Upper lobe of right lung (tissue), 1 donor: Measurements from ENCODE around the gene BMPR1B. TPM values are rescaled to one million over a fixed set of nuclear protein-coding genes. Genes with fewer than 3 reads are reported as not detected.

Experiments used
- ATAC-seq: fragments of 200-7000 bp; cut with Tn5 transposase; one replicate; pipeline ENCODE4 v1.9.1; 2020; ENCODE audit warnings: mild to moderate bottlenecking, moderate library complexity
- DNase-seq: peaks from one replicate; pipeline ENCODE4 v3.0.0-alpha.2; 2020
- H3K27ac ChIP-seq: fragments of 200-600 bp; one replicate; pipeline ENCODE4 v1.8.0; 2022
- H3K27me3 ChIP-seq: fragments of 200-600 bp; one replicate; pipeline ENCODE4 v1.8.0; 2022; ENCODE audit warnings: mild to moderate bottlenecking
- H3K36me3 ChIP-seq: fragments of 200-600 bp; one replicate; pipeline ENCODE4 v1.8.0; 2022
- H3K4me1 ChIP-seq: fragments of 200-600 bp; one replicate; pipeline ENCODE4 v1.8.0; 2022
- H3K4me3 ChIP-seq: fragments of 200-600 bp; one replicate; pipeline ENCODE4 v1.8.0; 2022; ENCODE audit warnings: mild to moderate bottlenecking
- H3K9me3 ChIP-seq: fragments of 200-600 bp; one replicate; pipeline ENCODE4 v1.8.0; 2022
- CTCF ChIP-seq: fragments of 200-600 bp; IDR thresholded peaks from one replicate; pipeline ENCODE4 v1.8.0; 2022; ENCODE audit warnings: antibody characterized with exemption
- intact Hi-C: fragments of 100-400 bp; cut with DNase I; formaldehyde crosslinking; loops from one replicate; pipeline ENCODE4 v1.11.0; 2022
- total RNA-seq: library from RNA; stranded (reverse); fragmentation: NEBNext Ultra II Directional; extraction: Animal tissue kit (Norgen Biotek cat#: 25700); gene quantifications from one replicate; pipeline ENCODE4 v1.2.1, GENCODE V29; 2021
- donor health status: DM: no; HTN: yes; CAD: no; lungs with severe emphysema.

The BMPR1B gene
- total RNA-seq, 1 donor from 2014 or later = 3.0 TPM

- Histone ChIP-seq H3K36me3 (no peaks in the 10 kb centered on the region), H3K9me3 (no peaks in the 10 kb centered on the region), H3K27me3 (peaks cover 3% of the 10 kb centered on the region), H3K27ac (no peak overlapping the region), H3K4me1 (no peaks in the 10 kb centered on the region), H3K4me3 (no peak overlapping the region)
- no peak for DNase-seq
- no peak for TF ChIP-seq CTCF
- ATAC-seq = peak; percentile 17
- intact Hi-C loops = no loop called here
Measured at GRCh38 chr4:95142932-95143331, 385.2 kb downstream of the BMPR1B start.

- ATAC-seq (no peak), DNase-seq (no peak)
- intact Hi-C loops = no loop called here
- Histone ChIP-seq H3K9me3 (no peaks in the 10 kb centered on the region), H3K4me3 (no peak overlapping the region), H3K27ac (no peak overlapping the region), H3K27me3 (no peaks in the 10 kb centered on the region), H3K4me1 (no peaks in the 10 kb centered on the region), H3K36me3 (no peaks in the 10 kb centered on the region)
- no peak for TF ChIP-seq CTCF
Measured at GRCh38 chr4:95151255-95151654, 393.5 kb downstream of the BMPR1B start.

GRCh38 chr4:95153182-95153581, 395.4 kb downstream of the BMPR1B start:
- ATAC-seq = peak; percentile 86
- no peak for DNase-seq
- no peaks in the 10 kb centered on the region for H3K36me3 ChIP-seq
- H3K9me3 ChIP-seq = no peaks in the 10 kb centered on the region
- TF ChIP-seq CTCF = no peak
- no peak overlapping the region for H3K4me3 ChIP-seq
- H3K27ac ChIP-seq = no peak overlapping the region
- intact Hi-C loops = no loop called here
- H3K4me1 ChIP-seq = no peaks in the 10 kb centered on the region
- H3K27me3 ChIP-seq = no peaks in the 10 kb centered on the region

- peak; percentile 60 for TF ChIP-seq CTCF
- Histone ChIP-seq H3K4me1 (no peaks in the 10 kb centered on the region), H3K27ac (no peak overlapping the region), H3K27me3 (no peaks in the 10 kb centered on the region), H3K4me3 (no peak overlapping the region), H3K36me3 (no peaks in the 10 kb centered on the region), H3K9me3 (no peaks in the 10 kb centered on the region)
- intact Hi-C loops = no loop called here
- ATAC-seq (peak; percentile 26), DNase-seq (no peak)
Measured at GRCh38 chr4:95155759-95156451, 398.1 kb downstream of the BMPR1B start.

- H3K27me3 ChIP-seq = no peaks in the 10 kb centered on the region
- DNase-seq (no peak), ATAC-seq (no peak)
- no peak overlapping the region for H3K4me3 ChIP-seq
- no peak for TF ChIP-seq CTCF
- H3K36me3 ChIP-seq = no peaks in the 10 kb centered on the region
- no peak overlapping the region for H3K27ac ChIP-seq
- intact Hi-C loops = no loop called here
- H3K4me1 ChIP-seq = no peaks in the 10 kb centered on the region
- H3K9me3 ChIP-seq = no peaks in the 10 kb centered on the region
Measured at GRCh38 chr4:95156452-95156765, 398.7 kb downstream of the BMPR1B start.

- H3K4me3 ChIP-seq = no peak overlapping the region
- no peaks in the 10 kb centered on the region for H3K36me3 ChIP-seq
- intact Hi-C loops = no loop called here
- ATAC-seq (no peak), DNase-seq (no peak)
- TF ChIP-seq CTCF = no peak
- H3K27me3 ChIP-seq = no peaks in the 10 kb centered on the region
- H3K9me3 ChIP-seq = no peaks in the 10 kb centered on the region
- H3K27ac ChIP-seq = no peak overlapping the region
- H3K4me1 ChIP-seq = no peaks in the 10 kb centered on the region
Measured at GRCh38 chr4:95157596-95157995, 399.8 kb downstream of the BMPR1B start.
